ENCODE results near the gene MMD2.
"Not testable (repeated sequence)": the region's sequence is repeated elsewhere in the genome, so short reads cannot be mapped to it uniquely, and the experiment has no call there.

- TF ChIP-seq CTCF (conservative IDR thresholded peaks at IDR 0.05); ZFX (IDR thresholded peaks at IDR 0.05): not testable (repeated sequence)
Measured at GRCh38 chr7:4981295-4981890, 22.4 kb upstream of the MMD2 start.
